Measurements from ENCODE around the gene APOOL.
"Not testable (repeated sequence)": the region's sequence is repeated elsewhere in the genome, so short reads cannot be mapped to it uniquely, and the experiment has no call there.

APOOL gene

GRCh38 chrX:85003655-85004244, at the start of gene APOOL:
Gene APOOL (plus strand): TSS chrX:85003877. CDS start chrX:85003913, 36 bp downstream.
- H3K4me3 Mint-ChIP-seq: peak within 1 kb of the TSS; percentile 91
- H3K27ac Mint-ChIP-seq: peak within 1 kb of the TSS; percentile 76
- peaks cover 2% of the 10 kb centered on the region for H3K27me3 Mint-ChIP-seq (ENCODE audit: low read depth)
- H3K9me3 Mint-ChIP-seq: no peaks in the 10 kb centered on the region
- H3K36me3 Mint-ChIP-seq (ENCODE audit: low read depth): no peaks in the 10 kb centered on the region
- H3K4me1 Mint-ChIP-seq (ENCODE audit: low read depth): peaks cover 9% of the 10 kb centered on the region

- no peaks in the 10 kb centered on the region for H3K4me1 Mint-ChIP-seq (ENCODE audit: low read depth)
- no peaks in the 10 kb centered on the region for H3K27me3 Mint-ChIP-seq (ENCODE audit: low read depth)
- no peaks in the 10 kb centered on the region for H3K36me3 Mint-ChIP-seq (ENCODE audit: low read depth)
- H3K9me3 Mint-ChIP-seq: no peaks in the 10 kb centered on the region
- no peak overlapping the region for H3K27ac Mint-ChIP-seq
- no peak overlapping the region for H3K4me3 Mint-ChIP-seq
Observed at GRCh38 chrX:84956304-84956703, 47.4 kb upstream of the APOOL start.

GRCh38 chrX:84974803-84975202, 28.9 kb upstream of the APOOL start:
- Mint-ChIP-seq H3K4me1 (ENCODE audit: low read depth) (no peaks in the 10 kb centered on the region), H3K27ac (no peak overlapping the region), H3K27me3 (ENCODE audit: low read depth) (no peaks in the 10 kb centered on the region), H3K4me3 (no peak overlapping the region), H3K9me3 (peaks cover 10% of the 10 kb centered on the region), H3K36me3 (ENCODE audit: low read depth) (no peaks in the 10 kb centered on the region)

- not testable (repeated sequence) for H3K36me3 Mint-ChIP-seq (ENCODE audit: low read depth); H3K27ac Mint-ChIP-seq; H3K9me3 Mint-ChIP-seq; H3K4me3 Mint-ChIP-seq; H3K4me1 Mint-ChIP-seq (ENCODE audit: low read depth); H3K27me3 Mint-ChIP-seq (ENCODE audit: low read depth)
Observed at GRCh38 chrX:84991739-84992138, 11.9 kb upstream of the APOOL start.

- Mint-ChIP-seq H3K4me3 (no peak overlapping the region), H3K9me3 (no peaks in the 10 kb centered on the region), H3K4me1 (ENCODE audit: low read depth) (no peaks in the 10 kb centered on the region)
Observed at GRCh38 chrX:84993150-84993549, 10.5 kb upstream of the APOOL start.

GRCh38 chrX:85001344-85001743, 2.3 kb upstream of the APOOL start:
- H3K4me1 Mint-ChIP-seq (ENCODE audit: low read depth): peaks cover 9% of the 10 kb centered on the region
- H3K36me3 Mint-ChIP-seq (ENCODE audit: low read depth): no peaks in the 10 kb centered on the region
- peaks cover 5% of the 10 kb centered on the region for H3K27me3 Mint-ChIP-seq (ENCODE audit: low read depth)
- no peak overlapping the region for H3K27ac Mint-ChIP-seq
- no peak overlapping the region for H3K4me3 Mint-ChIP-seq
- H3K9me3 Mint-ChIP-seq: no peaks in the 10 kb centered on the region

More at GRCh38 chrX:84993150-84993549, 10.5 kb upstream of the APOOL start:
- Mint-ChIP-seq H3K27ac (no peak overlapping the region), H3K36me3 (ENCODE audit: low read depth) (no peaks in the 10 kb centered on the region), H3K27me3 (ENCODE audit: low read depth) (no peaks in the 10 kb centered on the region)

- no peaks in the 10 kb centered on the region for H3K9me3 Mint-ChIP-seq
- H3K4me3 Mint-ChIP-seq: peak overlapping the region; percentile 91
Observed at GRCh38 chrX:85004255-85004654, 578 bp downstream of the APOOL start.

GRCh38 chrX:85012098-85012497, 8.4 kb downstream of the APOOL start:
- no peaks in the 10 kb centered on the region for H3K27me3 Mint-ChIP-seq (ENCODE audit: low read depth)
- peaks cover 3% of the 10 kb centered on the region for H3K36me3 Mint-ChIP-seq (ENCODE audit: low read depth)

More at GRCh38 chrX:85004255-85004654, 578 bp downstream of the APOOL start:
- no peaks in the 10 kb centered on the region for H3K27me3 Mint-ChIP-seq (ENCODE audit: low read depth)
- peak overlapping the region; percentile 76 for H3K27ac Mint-ChIP-seq
- no peaks in the 10 kb centered on the region for H3K36me3 Mint-ChIP-seq (ENCODE audit: low read depth)
- H3K4me1 Mint-ChIP-seq (ENCODE audit: low read depth): peaks cover 9% of the 10 kb centered on the region

GRCh38 chrX:85015351-85015750, 11.7 kb downstream of the APOOL start:
- Mint-ChIP-seq H3K9me3 (peaks cover 22% of the 10 kb centered on the region), H3K36me3 (ENCODE audit: low read depth) (peaks cover 13% of the 10 kb centered on the region)
- not testable (repeated sequence) for H3K27me3 Mint-ChIP-seq (ENCODE audit: low read depth); H3K4me1 Mint-ChIP-seq (ENCODE audit: low read depth); H3K27ac Mint-ChIP-seq; H3K4me3 Mint-ChIP-seq

More at GRCh38 chrX:85012098-85012497, 8.4 kb downstream of the APOOL start:
- H3K9me3 Mint-ChIP-seq: peaks cover 20% of the 10 kb centered on the region
- no peak overlapping the region for H3K4me3 Mint-ChIP-seq
- H3K4me1 Mint-ChIP-seq (ENCODE audit: low read depth): peaks cover 4% of the 10 kb centered on the region
- no peak overlapping the region for H3K27ac Mint-ChIP-seq

GRCh38 chrX:85017721-85018120, 14.0 kb downstream of the APOOL start:
- Mint-ChIP-seq H3K9me3 (peaks cover 15% of the 10 kb centered on the region), H3K4me1 (ENCODE audit: low read depth) (peaks cover 3% of the 10 kb centered on the region), H3K36me3 (ENCODE audit: low read depth) (peaks cover 13% of the 10 kb centered on the region), H3K27me3 (ENCODE audit: low read depth) (no peaks in the 10 kb centered on the region), H3K27ac (no peak overlapping the region), H3K4me3 (no peak overlapping the region)

GRCh38 chrX:85018471-85018870, 14.8 kb downstream of the APOOL start:
- peaks cover 9% of the 10 kb centered on the region for H3K9me3 Mint-ChIP-seq
- no peak overlapping the region for H3K4me3 Mint-ChIP-seq
- no peak overlapping the region for H3K27ac Mint-ChIP-seq
- H3K36me3 Mint-ChIP-seq (ENCODE audit: low read depth): peaks cover 13% of the 10 kb centered on the region
- no peaks in the 10 kb centered on the region for H3K27me3 Mint-ChIP-seq (ENCODE audit: low read depth)
- no peaks in the 10 kb centered on the region for H3K4me1 Mint-ChIP-seq (ENCODE audit: low read depth)

- no peak overlapping the region for H3K4me3 Mint-ChIP-seq
- H3K9me3 Mint-ChIP-seq: peaks cover 9% of the 10 kb centered on the region
- no peak overlapping the region for H3K27ac Mint-ChIP-seq
- no peaks in the 10 kb centered on the region for H3K27me3 Mint-ChIP-seq (ENCODE audit: low read depth)
- H3K4me1 Mint-ChIP-seq (ENCODE audit: low read depth): no peaks in the 10 kb centered on the region
- H3K36me3 Mint-ChIP-seq (ENCODE audit: low read depth): peaks cover 13% of the 10 kb centered on the region
Observed at GRCh38 chrX:85020216-85020615, 16.5 kb downstream of the APOOL start.

- no peak overlapping the region for H3K4me3 Mint-ChIP-seq
- H3K27ac Mint-ChIP-seq: no peak overlapping the region
- H3K9me3 Mint-ChIP-seq: peaks cover under 1% of the 10 kb centered on the region
- no peaks in the 10 kb centered on the region for H3K27me3 Mint-ChIP-seq (ENCODE audit: low read depth)
- H3K36me3 Mint-ChIP-seq (ENCODE audit: low read depth): peaks cover under 1% of the 10 kb centered on the region
- no peaks in the 10 kb centered on the region for H3K4me1 Mint-ChIP-seq (ENCODE audit: low read depth)
Observed at GRCh38 chrX:85024044-85024443, 20.4 kb downstream of the APOOL start.

GRCh38 chrX:85024562-85024961, 20.9 kb downstream of the APOOL start:
- Mint-ChIP-seq H3K4me1 (ENCODE audit: low read depth) (no peaks in the 10 kb centered on the region), H3K4me3 (no peak overlapping the region), H3K27ac (no peak overlapping the region), H3K9me3 (no peaks in the 10 kb centered on the region), H3K27me3 (ENCODE audit: low read depth) (no peaks in the 10 kb centered on the region), H3K36me3 (ENCODE audit: low read depth) (no peaks in the 10 kb centered on the region)

GRCh38 chrX:85026170-85026569, 22.5 kb downstream of the APOOL start:
- Mint-ChIP-seq H3K27ac (no peak overlapping the region), H3K4me1 (ENCODE audit: low read depth) (no peaks in the 10 kb centered on the region), H3K4me3 (no peak overlapping the region), H3K27me3 (ENCODE audit: low read depth) (no peaks in the 10 kb centered on the region), H3K9me3 (no peaks in the 10 kb centered on the region), H3K36me3 (ENCODE audit: low read depth) (no peaks in the 10 kb centered on the region)

- no peak overlapping the region for H3K27ac Mint-ChIP-seq
Observed at GRCh38 chrX:85029043-85029442, 25.4 kb downstream of the APOOL start.

More at GRCh38 chrX:85029043-85029442, 25.4 kb downstream of the APOOL start:
- Mint-ChIP-seq H3K4me1 (ENCODE audit: low read depth) (no peaks in the 10 kb centered on the region), H3K36me3 (ENCODE audit: low read depth) (no peaks in the 10 kb centered on the region), H3K4me3 (no peak overlapping the region), H3K27me3 (ENCODE audit: low read depth) (no peaks in the 10 kb centered on the region), H3K9me3 (no peaks in the 10 kb centered on the region)
